BJ (cell line): ENCODE measurements around the gene TTC21B. TPM values are rescaled to one million over a fixed set of nuclear protein-coding genes. Genes with fewer than 3 reads are reported as not detected.

ENCODE experiments used
- CTCF ChIA-PET: fragments of 350-600 bp; formaldehyde crosslinking; extraction: SDS; loops from one replicate; lab custom pipeline; 2021; ENCODE audit warnings: antibody characterized with exemption, inconsistent platforms; lab: Yijun Ruan, JAX
- POLR2A ChIA-PET: fragments of 300-600 bp; sonication (Branson Sonifier 250); formaldehyde crosslinking; extraction: SDS; loops from one replicate; lab custom pipeline; 2021; ENCODE audit warnings: antibody characterized with exemption; lab: Charles Lee
- DNase-seq: peaks from one replicate; pipeline ENCODE4 v3.0.0-alpha.2; 2011; ENCODE audit warnings: low read depth
- H3K27me3 ChIP-seq: 2 replicates; pipeline ENCODE4 v1.6.0; 2011; ENCODE audit warnings: low read length; ENCODE audit not compliant: control insufficient read depth, insufficient read depth
- H3K36me3 ChIP-seq: 2 replicates; pipeline ENCODE4 v1.5.1; 2011; ENCODE audit warnings: low read length; ENCODE audit not compliant: control insufficient read depth, insufficient read depth
- H3K4me3 ChIP-seq: 2 replicates; pipeline ENCODE4 v1.5.1; 2011; ENCODE audit warnings: low read depth, mild to moderate bottlenecking, control low read depth, low read length
- CTCF ChIP-seq: IDR thresholded peaks from 2 replicates; pipeline ENCODE4 v1.5.1; 2011; ENCODE audit warnings: low read depth, mild to moderate bottlenecking, control low read depth, inconsistent platforms, low read length, moderate library complexity; ENCODE audit not compliant: insufficient read depth
- polyA plus RNA-seq: library from polyadenylated mRNA; depleted of rRNA; stranded (reverse); fragments of >200 nt; gene quantifications from 2 replicates; pipeline ENCODE4 v1.2.3, GENCODE V29; 2011

TTC21B gene
- polyA plus RNA-seq, 1 experiment: 12.1 TPM

GRCh38 chr2:165911231-165911630 is 42.3 kb downstream of the TTC21B start:
- no peaks in the 10 kb centered on the region for H3K27me3 ChIP-seq
- H3K36me3 ChIP-seq: 0 out of 2 replicates have a peak, but pooled peaks cover 2% of the 10 kb centered on the region
- TF ChIP-seq CTCF: no peak
- no peak overlapping the region for H3K4me3 ChIP-seq
- CTCF ChIA-PET: interaction anchor here (0.6 to 1.3 kb wide), 4 partner anchors 9 to 219 kb away, joined by 3 to 5 read pairs (median 3); no protein-coding TSS in a partner anchor
- DNase-seq: peak; percentile 45
- POLR2A ChIA-PET: interaction anchor here (0.6 to 0.9 kb wide), 6 partner anchors 9 to 216 kb away, joined by 3 to 5 read pairs (median 3); partner anchors contain the start of gene SCN1A

DNA sequence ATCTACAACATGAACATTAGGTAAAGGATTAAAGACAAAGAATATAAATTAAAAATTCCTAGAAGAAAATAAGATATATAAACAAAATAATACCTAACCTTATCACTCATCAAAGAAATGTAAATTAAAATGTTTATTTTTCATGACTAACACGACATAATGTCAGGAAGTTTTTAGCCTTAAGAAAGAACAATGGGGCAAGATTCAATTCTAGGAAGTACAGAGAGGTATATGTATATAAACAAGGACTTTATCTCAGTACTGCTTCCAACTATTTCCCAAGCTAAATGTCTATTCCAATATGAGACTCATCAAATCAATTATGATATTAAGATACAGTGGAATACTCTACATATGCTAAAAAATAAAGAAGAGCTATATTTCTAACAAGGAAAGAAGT is 44.1 kb downstream of the TTC21B start:
- no peak for TF ChIP-seq CTCF
- H3K27me3 ChIP-seq: no peaks in the 10 kb centered on the region
- CTCF ChIA-PET: interaction anchor here (1.5 kb wide), 1 partner anchor 35 kb away, joined by 3 read pairs; no protein-coding TSS in a partner anchor
- no peak overlapping the region for H3K4me3 ChIP-seq
- POLR2A ChIA-PET: no interaction called here
- DNase-seq: no peak
- H3K36me3 ChIP-seq: 0 out of 2 replicates have a peak, but pooled peaks cover 2% of the 10 kb centered on the region

DNA sequence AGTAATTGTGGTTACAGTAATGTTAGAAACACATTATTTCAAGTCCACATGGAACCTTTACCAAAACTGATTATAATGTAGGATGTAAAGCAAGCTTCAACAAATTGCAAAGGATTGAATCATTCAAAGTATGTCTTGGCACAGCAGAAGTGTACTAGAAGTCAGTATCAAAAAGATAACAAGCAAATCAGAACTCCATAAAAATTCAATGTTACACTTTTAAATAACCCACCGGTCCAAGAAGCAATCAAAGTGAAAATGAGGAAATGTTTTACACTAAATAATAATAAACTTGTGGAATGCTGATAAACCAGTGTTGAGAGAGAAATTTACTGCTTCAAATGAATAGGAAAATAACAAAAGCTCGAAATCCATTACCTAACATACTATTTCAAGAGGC is 47.7 kb downstream of the TTC21B start:
- DNase-seq: no peak
- ChIA-PET CTCF (no interaction called here), POLR2A (no interaction called here)
- no peak overlapping the region for H3K4me3 ChIP-seq
- no peaks in the 10 kb centered on the region for H3K36me3 ChIP-seq
- H3K27me3 ChIP-seq: no peaks in the 10 kb centered on the region
- TF ChIP-seq CTCF: no peak

DNA sequence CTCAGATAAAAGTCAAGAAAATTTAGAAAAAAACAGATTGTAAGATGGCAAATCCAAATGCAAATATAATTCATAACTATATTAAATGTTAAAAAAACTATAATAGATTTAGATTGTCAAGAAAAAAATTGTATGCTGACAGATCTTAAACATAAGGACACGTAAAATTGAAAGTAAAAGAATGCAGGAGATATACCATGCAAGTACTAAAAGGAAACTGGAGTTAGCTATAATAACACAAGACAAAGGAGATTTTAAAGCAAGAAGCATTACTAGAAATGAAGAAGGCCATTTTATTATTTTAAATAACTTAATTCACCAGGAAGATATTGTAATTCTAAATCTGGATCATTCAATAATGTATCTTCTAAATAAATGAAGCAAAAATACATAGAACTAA is 48.3 kb downstream of the TTC21B start:
- no peaks in the 10 kb centered on the region for H3K36me3 ChIP-seq
- DNase-seq: no peak
- no peak for TF ChIP-seq CTCF
- CTCF ChIA-PET: no interaction called here
- no peak overlapping the region for H3K4me3 ChIP-seq
- no peaks in the 10 kb centered on the region for H3K27me3 ChIP-seq
- POLR2A ChIA-PET: no interaction called here

DNA sequence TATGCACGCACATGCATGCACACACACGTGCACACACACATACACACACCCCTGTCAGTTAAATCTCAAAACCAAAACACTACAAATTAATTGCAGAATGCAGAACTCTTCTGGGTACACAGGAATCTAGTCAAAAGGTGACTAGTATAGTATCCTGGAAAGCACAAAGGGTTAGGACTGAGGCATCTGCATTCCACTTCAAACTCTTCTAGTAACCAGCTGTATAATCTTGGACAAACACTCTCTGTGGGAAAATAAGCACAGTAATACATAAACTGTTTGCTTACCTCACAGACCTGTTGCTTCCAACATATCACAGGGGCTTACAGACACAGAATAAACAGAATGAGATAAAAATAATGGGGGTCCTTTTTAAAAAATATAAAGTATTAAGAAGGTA is 49.1 kb downstream of the TTC21B start:
- Histone ChIP-seq H3K4me3 (no peak overlapping the region), H3K36me3 (no peaks in the 10 kb centered on the region), H3K27me3 (no peaks in the 10 kb centered on the region)
- CTCF ChIA-PET: no interaction called here
- no peak for TF ChIP-seq CTCF
- POLR2A ChIA-PET: no interaction called here
- no peak for DNase-seq
